OCI-LY1 (cell line): ENCODE measurements around the gene ATP11A.

Experiments used
- CTCF ChIP-seq: fragments of 200-600 bp; sonication (generic), shearing (Covaris generic); IDR thresholded peaks from 2 replicates; pipeline ENCODE4 v1.5.1; 2017; ENCODE audit warnings: mild to moderate bottlenecking, antibody characterized with exemption, low read length, moderate library complexity, mixed read lengths
- EZH2 ChIP-seq: fragments of 200-600 bp; sonication (generic), shearing (Covaris generic); IDR thresholded peaks from 2 replicates; pipeline ENCODE4 v1.8.0; 2017; ENCODE audit warnings: borderline replicate concordance, mixed run types, mild to moderate bottlenecking, antibody characterized with exemption, low read length, moderate library complexity, mixed read lengths

GRCh38 chr13:112756081-112756480 is 66.2 kb downstream of the ATP11A start:
- TF ChIP-seq CTCF (no peak), EZH2 (no peak)
